GM10248 (cell line): ENCODE measurements around the gene CARS2.

Experiments used
- CTCF ChIA-PET: fragments of 300-600 bp; sonication (Branson Sonifier 250); formaldehyde crosslinking; extraction: SDS; loops from one replicate; lab custom pipeline; 2021; ENCODE audit warnings: antibody characterized with exemption; lab: Yijun Ruan, JAX
- POLR2A ChIA-PET: fragments of 350-650 bp; sonication (Branson Sonifier 250); formaldehyde crosslinking; extraction: SDS; loops from one replicate; lab custom pipeline; 2020; ENCODE audit warnings: antibody characterized with exemption; lab: Yijun Ruan, JAX
- DNase-seq: peaks from one replicate; pipeline ENCODE4 v3.0.0; 2012; ENCODE audit errors: extremely low spot score
- TF ChIP-seq, protein P1 (sequence below): IDR thresholded peaks from 2 replicates; pipeline ENCODE4 v1.5.1; 2012; ENCODE audit warnings: mild to moderate bottlenecking, low read depth; ENCODE audit errors: extremely low read depth, missing control alignments, control extremely low read depth

The CARS2 gene

DNA sequence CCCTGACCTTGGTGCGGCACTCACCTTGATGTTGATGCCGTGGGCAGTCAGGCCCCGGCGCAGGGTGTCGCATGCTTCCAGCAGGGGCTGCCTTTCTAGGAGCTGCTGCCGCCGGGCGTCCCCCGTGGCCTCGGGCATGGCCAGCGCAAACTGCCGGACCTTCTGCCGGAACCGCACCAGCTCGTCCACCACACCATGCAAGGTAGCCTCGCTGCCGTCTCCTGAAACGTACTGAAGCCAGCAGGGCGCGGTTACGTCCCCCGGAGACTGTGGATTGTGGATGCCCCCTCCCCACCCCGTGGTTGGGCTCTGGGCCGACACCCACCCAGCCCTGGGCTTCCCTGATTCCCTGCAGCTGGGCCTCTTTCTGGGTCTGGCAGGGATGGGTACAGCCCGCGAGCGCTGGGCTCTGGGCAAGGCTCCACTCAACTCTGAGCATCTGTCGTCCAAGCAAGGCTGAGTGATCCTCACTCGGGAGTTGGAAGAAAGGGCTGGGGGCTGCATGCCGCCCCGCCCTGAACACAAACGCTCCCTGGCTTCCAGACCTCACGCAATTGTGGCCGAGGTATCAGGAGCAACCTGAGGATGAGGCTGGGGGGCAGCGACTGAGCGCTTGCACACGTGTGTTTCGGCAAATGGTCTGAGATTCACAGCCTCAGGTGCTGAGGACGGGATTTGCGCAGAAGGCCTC, 63.5 kb downstream of the CARS2 start:
- TF ChIP-seq, protein P1, sequence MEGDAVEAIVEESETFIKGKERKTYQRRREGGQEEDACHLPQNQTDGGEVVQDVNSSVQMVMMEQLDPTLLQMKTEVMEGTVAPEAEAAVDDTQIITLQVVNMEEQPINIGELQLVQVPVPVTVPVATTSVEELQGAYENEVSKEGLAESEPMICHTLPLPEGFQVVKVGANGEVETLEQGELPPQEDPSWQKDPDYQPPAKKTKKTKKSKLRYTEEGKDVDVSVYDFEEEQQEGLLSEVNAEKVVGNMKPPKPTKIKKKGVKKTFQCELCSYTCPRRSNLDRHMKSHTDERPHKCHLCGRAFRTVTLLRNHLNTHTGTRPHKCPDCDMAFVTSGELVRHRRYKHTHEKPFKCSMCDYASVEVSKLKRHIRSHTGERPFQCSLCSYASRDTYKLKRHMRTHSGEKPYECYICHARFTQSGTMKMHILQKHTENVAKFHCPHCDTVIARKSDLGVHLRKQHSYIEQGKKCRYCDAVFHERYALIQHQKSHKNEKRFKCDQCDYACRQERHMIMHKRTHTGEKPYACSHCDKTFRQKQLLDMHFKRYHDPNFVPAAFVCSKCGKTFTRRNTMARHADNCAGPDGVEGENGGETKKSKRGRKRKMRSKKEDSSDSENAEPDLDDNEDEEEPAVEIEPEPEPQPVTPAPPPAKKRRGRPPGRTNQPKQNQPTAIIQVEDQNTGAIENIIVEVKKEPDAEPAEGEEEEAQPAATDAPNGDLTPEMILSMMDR, result no peak
- DNase-seq, result no peak
- ChIA-PET CTCF (no interaction called here), POLR2A (no interaction called here)

DNA sequence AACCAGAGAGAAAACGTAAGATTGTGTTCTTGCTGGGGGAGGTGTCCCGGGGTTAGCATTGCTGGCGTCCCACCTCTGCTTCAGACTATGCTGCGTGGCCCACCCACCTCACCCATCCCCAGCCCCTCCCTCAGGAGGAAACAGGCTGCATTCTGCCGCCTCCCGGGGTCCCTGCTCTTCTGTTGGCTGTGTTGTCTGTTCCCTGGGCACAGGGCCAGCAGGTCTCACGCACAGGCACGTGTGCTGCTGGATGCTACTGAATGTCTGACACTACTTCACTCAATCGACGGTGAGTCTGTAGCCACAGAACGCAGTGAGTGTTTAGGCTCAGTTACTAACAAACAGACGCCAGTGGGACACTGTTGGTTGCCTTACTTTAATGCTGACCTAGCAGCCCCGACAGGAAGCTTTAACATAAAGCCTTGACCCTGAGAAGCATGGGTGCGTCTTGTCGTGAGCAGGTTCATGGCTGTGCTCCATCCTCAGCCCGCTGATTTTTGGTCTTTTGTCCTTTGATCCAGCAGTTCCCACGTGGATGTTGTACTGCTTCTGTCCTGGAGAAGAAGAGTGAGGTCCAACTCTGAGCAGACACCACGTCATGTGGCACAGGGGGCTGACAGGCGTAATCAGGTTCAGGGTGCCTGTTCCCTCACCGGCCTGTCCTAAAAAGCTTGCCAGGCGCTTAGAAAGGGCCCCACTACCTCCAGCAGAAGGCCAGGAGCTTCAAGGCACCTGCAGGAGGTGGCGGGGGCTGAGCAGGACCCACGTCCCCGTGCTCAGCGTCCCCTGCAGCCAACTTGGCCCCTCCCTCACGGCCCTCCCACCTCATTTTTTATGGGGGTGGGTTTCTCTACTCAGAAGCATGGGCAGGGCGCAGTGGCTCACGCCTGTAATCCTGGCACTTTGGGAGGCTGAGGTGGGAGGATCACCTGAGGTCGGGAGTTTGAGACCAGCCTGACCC, 64.6 kb downstream of the CARS2 start:
- POLR2A ChIA-PET, result no interaction called here
- CTCF ChIA-PET, result no interaction called here
- DNase-seq, result no peak
- TF ChIP-seq, protein P1, result no peak

DNA sequence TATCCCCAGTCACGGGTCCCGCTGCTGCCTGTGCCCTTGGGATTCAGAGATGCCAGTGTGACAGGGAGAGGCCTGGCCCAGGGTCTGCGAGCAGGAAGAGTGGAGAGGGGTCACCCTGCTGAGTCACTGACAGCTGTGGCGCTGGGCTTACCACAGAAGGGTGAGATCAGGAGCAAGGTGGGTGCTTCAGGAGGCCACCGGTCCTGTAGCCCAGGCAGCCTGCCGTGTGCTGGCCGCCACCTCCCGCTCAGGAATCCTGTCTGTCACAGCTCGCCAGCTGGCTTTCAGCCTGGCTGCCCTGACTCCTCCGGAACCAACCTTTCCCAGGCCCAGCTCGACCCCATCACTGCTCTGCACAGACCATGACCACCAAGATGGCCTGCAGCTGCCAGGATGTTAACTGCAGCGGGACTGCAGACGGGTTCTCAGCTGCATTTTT, 65.3 kb downstream of the CARS2 start:
- ChIA-PET CTCF (interaction anchor here (1.5 kb wide), 1 partner anchor 18 kb away, joined by 4 read pairs; no protein-coding TSS in a partner anchor), POLR2A (no interaction called here)
- no peak for DNase-seq
- TF ChIP-seq, protein P1, result no peak

DNA sequence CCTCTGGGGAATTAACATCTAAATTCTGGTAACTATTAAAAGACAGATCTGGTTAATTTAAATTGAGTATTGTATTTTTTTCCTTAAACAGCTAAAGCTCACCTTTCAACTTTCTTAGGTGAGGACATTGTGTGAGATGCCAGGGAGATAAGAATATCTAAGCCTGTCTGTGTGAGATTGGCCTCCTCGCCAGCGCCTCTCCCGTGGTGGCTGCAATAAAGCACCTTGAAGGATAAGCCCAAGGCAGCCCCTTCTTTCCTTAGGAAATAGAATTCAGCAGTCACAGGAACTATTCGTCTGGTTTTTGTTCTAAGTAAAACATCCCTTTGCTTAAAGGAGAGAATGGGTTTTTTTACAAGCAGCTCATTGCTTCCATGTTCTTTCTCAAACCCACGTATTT, 66.0 kb downstream of the CARS2 start:
- DNase-seq, result no peak
- ChIA-PET POLR2A (no interaction called here), CTCF (interaction anchor here (1.5 to 2.1 kb wide), 2 partner anchors 13 to 17 kb away, joined by 4 to 7 read pairs; no protein-coding TSS in a partner anchor)
- TF ChIP-seq, protein P1, result no peak

DNA sequence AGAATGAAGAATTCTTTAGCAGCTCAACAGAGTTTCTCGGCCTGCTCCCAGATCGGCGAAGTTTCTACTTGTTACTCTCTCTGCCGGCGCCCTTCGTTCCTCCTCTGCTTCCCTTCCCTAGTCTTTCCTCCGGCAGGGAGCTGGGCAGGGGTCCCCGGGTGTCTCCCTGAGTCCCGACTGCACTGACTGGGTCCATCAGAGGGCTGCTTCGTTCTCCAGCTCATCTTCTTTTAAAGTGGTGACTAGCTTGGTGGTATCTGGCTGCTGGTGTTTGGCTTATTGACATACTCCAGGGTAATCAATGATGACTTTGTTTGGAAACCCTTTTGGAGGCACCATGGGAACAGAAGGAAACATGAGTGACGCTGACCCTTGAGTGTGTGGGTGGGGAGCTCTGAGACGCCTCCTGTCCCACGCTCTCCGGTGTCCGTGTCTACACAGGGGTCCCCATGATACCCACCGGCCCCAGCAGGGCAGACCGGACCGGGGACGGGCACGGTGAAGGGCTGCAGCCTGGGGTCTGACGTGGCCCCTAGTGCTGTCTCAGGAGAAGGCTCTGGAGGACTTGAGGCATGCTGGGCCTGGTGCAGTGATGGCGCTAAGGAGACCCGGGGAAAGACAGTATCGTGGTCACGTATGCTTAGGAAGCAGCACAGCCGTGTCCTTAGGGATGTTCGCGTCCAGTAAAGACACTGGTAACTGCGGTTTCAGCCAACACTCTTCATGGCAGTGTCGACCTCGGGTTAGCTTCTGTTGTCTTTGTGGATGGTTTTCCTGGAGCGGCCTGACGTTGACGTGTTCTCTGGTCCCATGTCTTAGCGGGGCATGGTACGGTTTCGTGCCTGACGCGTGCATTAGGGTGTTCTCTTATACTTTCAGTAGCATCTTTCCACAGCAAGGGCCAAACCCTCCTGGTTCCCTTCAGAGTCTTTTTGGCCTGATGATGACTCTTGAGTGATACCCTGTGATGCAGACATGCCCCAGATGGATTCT, 66.8 kb downstream of the CARS2 start:
- TF ChIP-seq, protein P1, result no peak
- POLR2A ChIA-PET, result no interaction called here
- DNase-seq, result no peak
- CTCF ChIA-PET, result interaction anchor here (0.9 to 2.1 kb wide), 4 partner anchors 8 to 183 kb away, joined by 3 to 7 read pairs (median 4); no protein-coding TSS in a partner anchor
